NOMO-1 (cell line): ENCODE results near the gene PSD2.

ENCODE experiments used
- DNase-seq, 2 experiments: peaks; one replicate each; lab custom pipeline; 2025; ENCODE audit not compliant: unreplicated experiment in 2 of 2; lab: John Stamatoyannopoulos, UW

The PSD2 gene

GRCh38 chr5:139835656-139836055 is 40.0 kb downstream of the PSD2 start:
- no peak for DNase-seq

DNA sequence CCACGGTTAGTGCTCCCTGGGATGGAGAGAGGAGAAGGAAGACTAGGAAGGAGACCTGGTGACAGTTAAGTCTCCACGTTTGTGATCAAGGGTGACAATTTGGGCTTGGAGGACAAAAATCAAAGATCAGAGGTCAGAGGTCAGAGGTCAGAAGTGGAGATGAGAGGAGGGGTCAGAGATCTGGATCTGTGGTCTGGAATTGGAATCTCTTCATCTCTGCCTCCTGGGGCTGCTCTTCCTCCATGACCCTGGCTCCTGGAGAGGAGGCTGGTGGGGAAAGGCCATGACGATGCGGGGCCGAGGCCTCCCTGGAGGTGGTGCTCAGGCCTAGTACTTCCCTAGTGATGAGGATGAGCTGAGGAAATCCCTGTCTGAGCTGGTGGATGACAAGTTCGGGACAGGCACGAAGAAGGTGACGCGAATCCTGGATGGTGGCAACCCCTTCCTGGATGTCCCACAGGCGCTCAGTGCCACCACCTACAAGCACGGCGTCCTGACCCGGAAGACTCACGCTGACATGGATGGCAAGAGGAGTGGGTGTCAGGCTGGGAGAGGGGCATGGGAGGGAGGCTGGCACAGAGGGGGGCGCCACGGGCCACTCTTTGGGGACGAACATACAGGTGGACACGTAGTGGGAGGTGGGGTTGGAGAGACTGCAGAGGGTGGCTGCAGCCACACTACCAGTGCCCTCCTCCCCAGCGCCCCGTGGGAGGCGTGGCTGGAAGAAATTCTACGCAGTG is 41.0 kb downstream of the PSD2 start:
- DNase-seq = no peak

GRCh38 chr5:139837711-139838380 is 42.2 kb downstream of the PSD2 start:
- no peak for DNase-seq

- DNase-seq = no peak
Measured at GRCh38 chr5:139838381-139839197, 43.0 kb downstream of the PSD2 start.

GRCh38 chr5:139839232-139839815 is 43.7 kb downstream of the PSD2 start:
- no peak for DNase-seq

GRCh38 chr5:139839918-139840317 is 44.3 kb downstream of the PSD2 start:
- DNase-seq = no peak

DNA sequence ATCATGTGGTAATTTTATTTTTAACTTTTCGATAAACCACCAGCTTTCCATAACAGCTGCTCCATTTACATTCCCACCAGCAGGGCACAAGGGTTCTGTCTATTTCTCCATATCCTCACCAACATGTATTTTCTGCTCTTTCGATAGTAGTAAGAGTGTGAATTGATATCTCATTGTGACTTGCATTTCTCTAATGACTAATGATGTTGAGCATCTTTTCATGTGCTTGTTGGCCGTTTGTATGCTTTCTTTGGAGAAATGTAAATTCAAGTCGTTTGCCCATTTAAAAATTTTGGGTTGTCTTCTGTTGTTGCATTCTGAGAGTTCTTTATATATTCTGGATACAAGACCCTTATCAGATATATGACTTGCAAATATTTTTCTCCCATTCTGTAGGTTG is 45.9 kb downstream of the PSD2 start:
- no peak for DNase-seq

DNA sequence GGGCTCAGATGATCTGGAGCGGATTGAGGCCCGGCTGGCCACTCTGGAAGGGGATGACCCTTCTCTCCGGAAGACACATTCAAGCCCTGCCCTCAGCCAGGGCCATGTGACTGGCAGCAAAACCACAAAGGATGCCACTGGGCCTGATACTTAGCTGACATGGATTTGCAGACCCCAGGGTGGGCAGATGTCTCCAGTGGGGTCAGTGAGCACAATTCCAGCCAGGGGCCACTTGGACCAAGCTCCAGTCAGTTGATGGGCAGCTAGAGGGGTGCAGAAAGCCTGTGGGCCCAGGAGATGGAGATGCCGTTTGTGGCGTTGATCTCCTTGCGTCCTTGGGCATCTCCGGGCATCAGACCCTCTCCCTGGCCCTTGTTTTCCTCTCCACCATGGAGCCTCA is 46.7 kb downstream of the PSD2 start:
- DNase-seq = no peak

GRCh38 chr5:139843991-139844390 is 48.4 kb downstream of the PSD2 start:
- DNase-seq = no peak

GRCh38 chr5:139844472-139845145 is 49.0 kb downstream of the PSD2 start:
- peak; percentile 61 to 64 for DNase-seq

GRCh38 chr5:139845846-139846681 is 50.5 kb downstream of the PSD2 start:
- DNase-seq = no peak

DNA sequence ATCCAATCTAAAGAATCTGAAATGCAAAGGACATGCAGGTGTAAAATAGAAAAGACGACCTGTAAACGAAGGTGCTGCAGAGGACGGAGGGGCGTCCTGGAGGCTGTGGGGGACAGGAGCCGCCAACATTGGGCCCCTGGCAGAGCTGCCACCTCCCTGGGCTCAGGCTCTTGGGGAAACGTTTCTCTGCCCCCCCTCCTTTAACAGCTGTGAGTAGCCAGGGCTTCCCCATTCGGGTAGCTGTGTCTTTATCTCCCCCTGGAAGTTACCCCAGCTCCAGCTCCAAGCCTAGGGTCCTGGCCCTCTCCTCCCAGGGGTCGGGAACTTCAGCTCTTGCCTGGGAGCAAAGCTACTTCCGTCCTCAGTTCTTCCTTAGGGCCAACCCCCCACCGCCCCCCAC is 51.5 kb downstream of the PSD2 start:
- DNase-seq = no peak

- peak; percentile 57 to 77 for DNase-seq
Measured at GRCh38 chr5:139847790-139848507, 52.3 kb downstream of the PSD2 start.

- no peak for DNase-seq
Measured at GRCh38 chr5:139848508-139849100, 53.0 kb downstream of the PSD2 start.

- no peak for DNase-seq
Measured at GRCh38 chr5:139849501-139849900, 53.9 kb downstream of the PSD2 start.

DNA sequence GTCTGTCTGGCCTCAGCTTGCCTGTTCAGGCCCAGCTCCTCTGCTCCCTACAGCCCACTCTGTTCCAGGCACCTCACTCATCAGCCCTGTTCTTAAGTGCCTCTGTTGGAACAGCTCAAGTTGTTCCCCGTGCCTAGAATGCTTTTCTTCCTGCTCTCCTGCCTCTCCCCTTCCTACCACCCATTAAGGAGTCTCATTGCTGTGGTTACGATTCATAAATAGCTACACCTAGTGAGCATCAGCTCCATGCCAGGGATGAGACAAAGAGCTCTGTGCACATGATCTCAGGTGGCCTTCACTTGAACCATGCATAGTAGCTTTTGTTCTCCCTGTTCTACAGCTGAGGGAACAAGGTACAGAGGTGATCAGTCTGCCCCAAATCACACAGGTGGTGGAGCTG is 54.3 kb downstream of the PSD2 start:
- DNase-seq = no peak

DNA sequence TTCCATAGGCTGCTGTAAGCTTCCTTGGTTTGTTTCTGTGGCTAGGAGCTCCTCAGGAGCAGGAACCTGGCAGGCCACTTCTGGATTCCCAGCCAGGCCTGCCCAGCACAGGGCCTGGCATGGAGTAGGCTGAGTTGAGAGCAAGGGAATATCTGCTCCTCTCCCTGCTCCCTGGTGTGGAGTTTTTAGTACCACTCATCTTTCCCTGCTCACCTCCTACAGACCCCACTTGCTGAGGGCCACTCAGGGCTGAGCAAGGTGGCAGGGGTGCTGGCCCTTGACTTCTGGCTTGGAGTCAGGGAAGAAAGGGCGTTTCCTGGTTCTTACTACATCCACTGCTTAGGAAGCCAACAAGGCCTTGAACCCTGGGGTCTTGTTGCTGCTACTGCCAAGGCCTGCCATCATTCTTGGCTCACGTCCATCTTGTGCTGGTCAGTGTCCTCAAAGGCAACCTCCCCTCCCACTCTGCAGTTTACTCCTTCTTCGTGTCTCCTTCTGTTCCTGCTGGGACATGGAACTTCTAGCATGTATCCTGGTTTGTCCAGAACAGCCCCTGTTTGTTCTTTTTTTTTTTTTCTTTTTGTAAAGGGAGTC is 54.9 kb downstream of the PSD2 start:
- no peak for DNase-seq

DNA sequence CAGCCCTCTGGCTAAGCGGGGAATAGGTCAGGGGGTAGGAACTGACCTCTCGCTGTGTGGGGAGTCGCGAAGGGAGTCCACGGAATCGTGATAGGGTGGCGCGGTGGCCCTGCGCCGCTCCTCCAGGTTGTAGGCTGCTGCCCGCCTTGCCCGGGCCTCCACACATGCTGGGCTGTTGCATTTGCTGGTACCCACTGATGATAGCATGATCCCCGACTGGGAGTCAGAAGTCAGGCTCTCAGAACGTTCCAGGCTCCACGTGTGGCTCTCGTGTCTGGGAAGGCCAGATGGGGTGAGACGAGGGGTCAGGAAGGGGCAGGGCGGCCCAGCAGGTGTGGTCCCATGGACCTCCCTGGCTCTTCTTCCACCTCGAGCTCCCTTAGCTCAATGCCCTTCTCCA is 56.0 kb downstream of the PSD2 start:
- no peak for DNase-seq
